ENCODE results near the gene KDM6A. TPM values are rescaled to one million over a fixed set of nuclear protein-coding genes. Genes with fewer than 3 reads are reported as not detected.

The KDM6A gene
- total and polyA plus RNA-seq, 9 of the 15 experiments (the other 6 are each of a cell fraction or from before 2014, with no cell fraction given) = 8.4 to 34.3 (median 22.9) TPM

- TF ChIP-seq CHD7 (IDR thresholded peaks at IDR 0.05; ENCODE audit: low read depth, low read length) (no peak), KDM1A (IDR thresholded peaks at IDR 0.05) (no peak), ZNF311 (CRISPR knock-in tag; IDR thresholded peaks at IDR 0.05) (no peak), HDAC1 (IDR thresholded peaks at IDR 0.05) (no peak), CREB3 (tag; conservative IDR thresholded peaks at IDR 0.05; ENCODE audit: low read depth) (no peak), ADNP (tag; IDR thresholded peaks at IDR 0.05) (no peak), ZKSCAN8 (CRISPR knock-in tag; IDR thresholded peaks at IDR 0.05) (no peak), ETV5 (CRISPR knock-in tag; IDR thresholded peaks at IDR 0.05; ENCODE audit: low read depth) (no peak), ZNF75A (CRISPR knock-in tag; IDR thresholded peaks at IDR 0.05) (no peak), MAFK (IDR thresholded peaks at IDR 0.05; ENCODE audit: low read length) (peak; percentile 62; the same call in 1 of the 2 replicates), SMARCA4 (IDR thresholded peaks at IDR 0.05) (peak; percentile 84), FOSL1 (tag; conservative IDR thresholded peaks at IDR 0.05) (peak; percentile 86), ZFP30 (CRISPR knock-in tag; IDR thresholded peaks at IDR 0.05; ENCODE audit: borderline replicate concordance) (no peak), PML (IDR thresholded peaks at IDR 0.05; ENCODE audit: low read length) (no peak), ZNF324 (CRISPR knock-in tag; IDR thresholded peaks at IDR 0.05) (no peak), TSC22D4 (tag; IDR thresholded peaks at IDR 0.05) (no peak), DIDO1 (tag; IDR thresholded peaks at IDR 0.05; ENCODE audit: low read depth) (no peak), ARNT (IDR thresholded peaks at IDR 0.05) (peak in 1 of 2 experiments; percentile 55; a peak in 1 of 4 replicates), STAG1 (CRISPR knock-in tag; IDR thresholded peaks at IDR 0.05; ENCODE audit: borderline replicate concordance) (no peak), MEF2D (tag; conservative IDR thresholded peaks at IDR 0.05; ENCODE audit: low read depth) (no peak)
These were observed 30.1 kb downstream of the KDM6A start (continued) for GRCh38 chrX:44903107-44903506.
